Endothelial cell of umbilical vein (primary cell): ENCODE results near the gene IFITM5. TPM values are rescaled to one million over a fixed set of nuclear protein-coding genes. Genes with fewer than 3 reads are reported as not detected.
A peak's percentile ranks its signal among the peaks of the same experiment; 100 is the strongest.

ENCODE experiments used
- BruUV-seq: library from RNA; stranded (reverse); fragments of 400-500 nt; replicated peaks from 2 replicates; lab custom pipeline; 2021; lab: Mats Ljungman, UMichigan
- CTCF ChIA-PET: fragments of 300-600, 350-600 bp; sonication (Branson Sonifier 250); formaldehyde crosslinking; loops from one replicate; lab custom pipeline; 2021; ENCODE audit warnings: antibody characterized with exemption, inconsistent platforms; lab: Charles Lee
- POLR2A ChIA-PET: fragments of 300-600, 350-600 bp; sonication (Branson Sonifier 250); formaldehyde crosslinking; loops from one replicate; lab custom pipeline; 2021; ENCODE audit warnings: antibody characterized with exemption, inconsistent platforms; lab: Charles Lee
- DNase-seq: peaks from one replicate; pipeline ENCODE4 v3.0.0-alpha.2; 2011; ENCODE audit warnings: low read depth, low spot score
- FAIRE-seq: peaks from 2 replicates; lab custom pipeline; 2011; peaks lifted over from hg19 to GRCh38; lab: Jason Lieb, UNC
- H2AFZ ChIP-seq: 2 replicates; pipeline ENCODE4 v1.6.0; 2012; ENCODE audit warnings: low read depth, low read length, control low read depth, inconsistent platforms
- H3K27ac ChIP-seq: 2 replicates; pipeline ENCODE4 v1.5.1; 2011; ENCODE audit warnings: low read depth, mild to moderate bottlenecking, control low read depth, low read length, moderate library complexity; ENCODE audit not compliant: insufficient read depth
- H3K27me3 ChIP-seq, 2 experiments: 2 replicates each; pipeline versions ENCODE4 v1.6.0 to v1.6.1; 2011; ENCODE audit warnings: low read length in 2 of 2, mixed read lengths in 1 of 2; ENCODE audit not compliant: control insufficient read depth in 2 of 2, insufficient read depth in 2 of 2
- H3K36me3 ChIP-seq, 2 experiments: 2 replicates in 1 of 2; 3 replicates in 1 of 2; pipeline ENCODE4 v1.5.1; 2011; ENCODE audit warnings: low read length in 2 of 2, mild to moderate bottlenecking in 1 of 2, moderate library complexity in 1 of 2; ENCODE audit not compliant: control insufficient read depth in 2 of 2, insufficient read depth in 2 of 2; ENCODE audit errors: extremely low read depth in 1 of 2
- H3K4me1 ChIP-seq: 3 replicates; pipeline ENCODE4 v1.5.1; 2011; ENCODE audit warnings: mild to moderate bottlenecking, low read length; ENCODE audit not compliant: control insufficient read depth, insufficient read depth; ENCODE audit errors: extremely low read depth
- H3K4me2 ChIP-seq: 2 replicates; pipeline ENCODE4 v1.6.1; 2011; ENCODE audit warnings: low read length, control low read depth, mixed read lengths; ENCODE audit not compliant: insufficient read depth
- H3K4me3 ChIP-seq, 3 experiments: fragments of 200-600 bp in 1 of 3; sonication (generic), shearing (Covaris generic) in 1 of 3; replicated peaks in 1 of 3; 2 replicates each; pipeline ENCODE4 v1.5.1; 2011 to 2016; ENCODE audit warnings: control low read depth in 3 of 3, low read length in 3 of 3, mild to moderate bottlenecking in 2 of 3, inconsistent platforms in 1 of 3, low read depth in 1 of 3, moderate library complexity in 1 of 3; ENCODE audit not compliant: insufficient read depth in 1 of 3
- H3K79me2 ChIP-seq: 2 replicates; pipeline ENCODE4 v1.6.0; 2012; ENCODE audit warnings: low read length, inconsistent platforms; ENCODE audit not compliant: control insufficient read depth, insufficient read depth
- H3K9ac ChIP-seq: replicated peaks from 2 replicates; pipeline ENCODE3; 2011; ENCODE audit warnings: low read length, control low read depth; ENCODE audit not compliant: insufficient read depth; ENCODE audit errors: extremely low read depth
- H3K9me1 ChIP-seq: replicated peaks from 3 replicates; pipeline ENCODE4 v1.6.0; 2011; ENCODE audit warnings: mild to moderate bottlenecking, low read length; ENCODE audit not compliant: control insufficient read depth, insufficient read depth; ENCODE audit errors: extremely low read depth
- H3K9me3 ChIP-seq: replicated peaks from 2 replicates; pipeline ENCODE4 v1.5.1; 2012; ENCODE audit warnings: low read length, inconsistent platforms; ENCODE audit not compliant: control insufficient read depth, insufficient read depth
- H4K20me1 ChIP-seq: replicated peaks from 2 replicates; pipeline ENCODE3; 2011; ENCODE audit warnings: mild to moderate bottlenecking, low read length; ENCODE audit not compliant: control insufficient read depth, insufficient read depth; ENCODE audit errors: extremely low read depth
- CTCF ChIP-seq, 2 donors: IDR thresholded peaks; 1 replicate in 1 of 2; 2 replicates in 1 of 2; pipeline ENCODE4 v1.5.1; 2011; ENCODE audit warnings: low read length in 2 of 2, mild to moderate bottlenecking in 2 of 2, moderate library complexity in 2 of 2, control low read depth in 1 of 2, inconsistent platforms in 1 of 2, low read depth in 1 of 2; ENCODE audit not compliant: insufficient read depth in 1 of 2; ENCODE audit errors: extremely low read depth in 1 of 2
- EZH2 ChIP-seq: IDR thresholded peaks from 2 replicates; pipeline ENCODE4 v1.6.1; 2012; ENCODE audit warnings: borderline replicate concordance, low read depth, mild to moderate bottlenecking, moderate library complexity, low read length, inconsistent platforms; ENCODE audit not compliant: severe bottlenecking
- FOS ChIP-seq: IDR thresholded peaks from 2 replicates; pipeline ENCODE4 v1.6.1; 2011; ENCODE audit warnings: mild to moderate bottlenecking, low read length, moderate library complexity, borderline replicate concordance; ENCODE audit not compliant: insufficient read depth
- GATA2 ChIP-seq: IDR thresholded peaks from 2 replicates; pipeline ENCODE4 v1.7.0; 2011; ENCODE audit warnings: low read depth, mild to moderate bottlenecking, moderate library complexity, mixed read lengths, low read length; ENCODE audit not compliant: insufficient read length, insufficient read depth
- JUN ChIP-seq: IDR thresholded peaks from 2 replicates; pipeline ENCODE4 v1.6.1; 2011; ENCODE audit warnings: borderline replicate concordance, low read depth; ENCODE audit not compliant: insufficient read length, insufficient read depth
- MAX ChIP-seq: IDR thresholded peaks from 2 replicates; pipeline ENCODE4 v1.6.1; 2011; ENCODE audit not compliant: insufficient read depth, insufficient read length
- MYC ChIP-seq: IDR thresholded peaks from one replicate; pipeline ENCODE4 v1.6.1; 2011; ENCODE audit warnings: mild to moderate bottlenecking, low read depth, low read length
- POLR2A ChIP-seq: IDR thresholded peaks from 2 replicates; pipeline ENCODE4 v1.6.1; 2012; ENCODE audit warnings: low read depth, mild to moderate bottlenecking, control low read depth, low read length
- POLR2AphosphoS5 ChIP-seq: IDR thresholded peaks from 2 replicates; pipeline ENCODE4 v1.6.1; 2012; ENCODE audit warnings: low read depth, mild to moderate bottlenecking, control low read depth, low read length, moderate library complexity; ENCODE audit not compliant: insufficient read depth
- dilution Hi-C: fragments of 300-500 bp; cut with MboI; formaldehyde crosslinking; loops from one replicate; pipeline ENCODE4 v1.15.0; 2019; ENCODE audit warnings: low sequenced_read_pairs; ENCODE audit not compliant: extremely low pct_ligation_motif_present
- intact Hi-C: fragments of 100-400 bp; cut with micrococcal nuclease; formaldehyde crosslinking; loops from one replicate; pipeline ENCODE4 v1.10.0; 2022
- polyA plus RNA-seq, 4 experiments: library from polyadenylated mRNA; depleted of rRNA in 3 of 4; stranded (reverse) in 3 of 4; unstranded in 1 of 4; fragments of >200 nt; gene quantifications; 2 replicates each; pipeline versions ENCODE4 v1.2.1 to v1.2.3, GENCODE V29; 2011 to 2012; ENCODE audit warnings: missing spikeins in 1 of 4
- total RNA-seq: library from RNA; stranded (reverse); gene quantifications from 2 replicates; pipeline ENCODE4 v1.2.3, GENCODE V29; 2021

The IFITM5 gene
- total and polyA plus RNA-seq, 2 donors (not counting 3 experiments of a cell fraction or from before 2014, with no cell fraction given), result not detected

- Histone ChIP-seq H3K9ac (peak overlapping the region; percentile 44), H3K27me3 (no peaks in the 10 kb centered on the region), H3K9me1 (no peaks in the 10 kb centered on the region), H3K36me3 (no peaks in the 10 kb centered on the region), H2AFZ (peak overlapping the region; percentile 50), H4K20me1 (no peaks in the 10 kb centered on the region), H3K4me1 (peaks cover 15% of the 10 kb centered on the region), H3K79me2 (no peaks in the 10 kb centered on the region), H3K27ac (peak overlapping the region; percentile 59), H3K4me2 (peak overlapping the region; percentile 26), H3K4me3 (no peak overlapping the region), H3K9me3 (no peaks in the 10 kb centered on the region)
- intact Hi-C loops, result loop anchor here (1.0 to 2.0 kb wide), 2 partner anchors 8 to 30 kb away; no protein-coding TSS in a partner anchor
- DNase-seq (peak; percentile 84), FAIRE-seq (peak; percentile 98)
- CTCF ChIA-PET, result interaction anchor here (0.7 to 1.3 kb wide), 5 partner anchors 12 to 28 kb away, joined by 3 to 4 read pairs (median 3); no protein-coding TSS in a partner anchor
- POLR2A ChIA-PET, result interaction anchor here (1.0 kb wide), 1 partner anchor 28 kb away, joined by 3 read pairs; no protein-coding TSS in a partner anchor
- no peak for TF ChIP-seq EZH2
- no peak for TF ChIP-seq CTCF (IDR thresholded peaks at IDR 0.05; ENCODE audit: extremely low read depth in 1 of 2, insufficient read depth in 1 of 2, low read depth in 1 of 2, low read length in 2 of 2)
- peak; percentile 74 for TF ChIP-seq JUN
- peak; percentile 15 for TF ChIP-seq FOS
- TF ChIP-seq MYC, result peak; percentile 51
- TF ChIP-seq POLR2AphosphoS5, result peak; percentile 76
- peak; percentile 20 for TF ChIP-seq POLR2A
- peak; percentile 40 for TF ChIP-seq GATA2
- no peak for TF ChIP-seq MAX
- BruUV-seq, result no TSS peak
- dilution Hi-C loops, result no loop called here
Measured at GRCh38 chr11:326842-327580, 27.7 kb upstream of the IFITM5 start.
